Immature natural killer cell (primary cell): ENCODE data around the gene RAP1GDS1. TPM values are rescaled to one million over a fixed set of nuclear protein-coding genes. Genes with fewer than 3 reads are reported as not detected.
"Not testable (repeated sequence)": the region's sequence is repeated elsewhere in the genome, so short reads cannot be mapped to it uniquely, and the experiment has no call there.

Experiments used
- DNase-seq, 3 donors: peaks; one replicate each; pipeline ENCODE4 v3.0.0; 2022; ENCODE audit warnings: mixed read lengths in 1 of 3
- H3K27ac Mint-ChIP-seq, 6 donors: one replicate each; pipeline ENCODE4 v1.8.0; 2020; ENCODE audit warnings: mixed read lengths in 6 of 6, mild to moderate bottlenecking in 5 of 6, inconsistent platforms in 4 of 6, moderate library complexity in 3 of 6
- H3K27me3 Mint-ChIP-seq, 3 donors: one replicate each; pipeline ENCODE4 v1.8.0; 2020 to 2021; ENCODE audit warnings: low read depth in 3 of 3, mild to moderate bottlenecking in 3 of 3, mixed read lengths in 3 of 3, moderate library complexity in 3 of 3, inconsistent platforms in 1 of 3
- H3K36me3 Mint-ChIP-seq, 3 donors: one replicate each; pipeline ENCODE4 v1.8.0; 2020; ENCODE audit warnings: mixed read lengths in 3 of 3, inconsistent platforms in 2 of 3, mild to moderate bottlenecking in 2 of 3
- H3K4me1 Mint-ChIP-seq, 2 donors: one replicate each; pipeline ENCODE4 v1.8.0; 2020; ENCODE audit warnings: inconsistent platforms in 2 of 2, mild to moderate bottlenecking in 2 of 2, mixed read lengths in 2 of 2, moderate library complexity in 1 of 2
- H3K4me3 Mint-ChIP-seq, 5 donors: one replicate each; pipeline ENCODE4 v1.8.0; 2020; ENCODE audit warnings: mild to moderate bottlenecking in 5 of 5, mixed read lengths in 5 of 5, inconsistent platforms in 3 of 5, moderate library complexity in 3 of 5
- H3K9me3 Mint-ChIP-seq, 6 donors: one replicate each; pipeline ENCODE4 v1.8.0; 2020; ENCODE audit warnings: mild to moderate bottlenecking in 6 of 6, mixed read lengths in 6 of 6, inconsistent platforms in 4 of 6, moderate library complexity in 3 of 6
- polyA plus RNA-seq, 3 donors: library from polyadenylated mRNA; unstranded; fragments of 300-500 nt; fragmentation: Illumina TruSeq; gene quantifications; one replicate each; pipeline ENCODE4 v1.2.3, GENCODE V29; 2021

Gene RAP1GDS1
- polyA plus RNA-seq, 3 donors from 2014 or later = 50.4 to 85.0 (median 54.8) TPM

- Mint-ChIP-seq H3K4me1 (peaks cover 36 to 45% of the 10 kb centered on the region in 2 donors), H3K4me3 (peak overlapping the region in 1 of 5 donors; percentile 8), H3K27ac (peak overlapping the region; percentile 15 to 71 (median 48)), H3K36me3 (peaks cover 25 to 26% (median 25%) of the 10 kb centered on the region in 3 donors), H3K9me3 (peaks cover 0 to 5% (median 3%) of the 10 kb centered on the region in 6 donors), H3K27me3 (no peaks in the 10 kb centered on the region)
- DNase-seq = no peak
Observed at GRCh38 chr4:98298022-98298421, 36.8 kb downstream of the RAP1GDS1 start.

- peaks cover 0 to 7% (median 4%) of the 10 kb centered on the region in 6 donors for H3K9me3 Mint-ChIP-seq
- H3K4me1 Mint-ChIP-seq = peaks cover 40 to 50% of the 10 kb centered on the region in 2 donors
- no peak overlapping the region for H3K4me3 Mint-ChIP-seq
- peaks cover 20 to 23% (median 22%) of the 10 kb centered on the region in 3 donors for H3K36me3 Mint-ChIP-seq
- peaks cover 0 to 2% (median 0%) of the 10 kb centered on the region in 3 donors for H3K27me3 Mint-ChIP-seq
- no peak overlapping the region for H3K27ac Mint-ChIP-seq
- DNase-seq = no peak
Observed at GRCh38 chr4:98300706-98301105, 39.5 kb downstream of the RAP1GDS1 start.

GRCh38 chr4:98305576-98305975 is 44.4 kb downstream of the RAP1GDS1 start:
- Mint-ChIP-seq H3K9me3 (peaks cover 0 to 7% (median 4%) of the 10 kb centered on the region in 6 donors), H3K27ac (no peak overlapping the region), H3K4me3 (no peak overlapping the region), H3K27me3 (peaks cover 0 to 2% (median 0%) of the 10 kb centered on the region in 3 donors), H3K4me1 (peaks cover 24 to 37% of the 10 kb centered on the region in 2 donors), H3K36me3 (peaks cover 5 to 13% (median 13%) of the 10 kb centered on the region in 3 donors)
- no peak for DNase-seq

- no peaks in the 10 kb centered on the region for H3K27me3 Mint-ChIP-seq
- H3K4me3 Mint-ChIP-seq = no peak overlapping the region
- no peaks in the 10 kb centered on the region for H3K36me3 Mint-ChIP-seq
- DNase-seq = no peak
- no peaks in the 10 kb centered on the region for H3K9me3 Mint-ChIP-seq
- H3K27ac Mint-ChIP-seq = no peak overlapping the region
- H3K4me1 Mint-ChIP-seq = peaks cover 12 to 41% of the 10 kb centered on the region in 2 donors
Observed at GRCh38 chr4:98310867-98311266, 49.7 kb downstream of the RAP1GDS1 start.

GRCh38 chr4:98311656-98312055 is 50.5 kb downstream of the RAP1GDS1 start:
- no peak for DNase-seq
- H3K4me1 Mint-ChIP-seq = peaks cover 11 to 33% of the 10 kb centered on the region in 2 donors
- H3K36me3 Mint-ChIP-seq = no peaks in the 10 kb centered on the region
- no peak overlapping the region for H3K4me3 Mint-ChIP-seq
- no peaks in the 10 kb centered on the region for H3K27me3 Mint-ChIP-seq
- peak overlapping the region in 1 of 6 donors; percentile 86 for H3K27ac Mint-ChIP-seq
- no peaks in the 10 kb centered on the region for H3K9me3 Mint-ChIP-seq

GRCh38 chr4:98314791-98315565 is 53.8 kb downstream of the RAP1GDS1 start:
- Mint-ChIP-seq H3K27ac (no peak overlapping the region), H3K9me3 (peaks cover 0 to 3% (median under 1%) of the 10 kb centered on the region in 6 donors), H3K27me3 (no peaks in the 10 kb centered on the region), H3K4me3 (no peak overlapping the region), H3K36me3 (peaks cover 10 to 13% (median 11%) of the 10 kb centered on the region in 3 donors), H3K4me1 (peaks cover 17 to 40% of the 10 kb centered on the region in 2 donors)
- no peak for DNase-seq

- Mint-ChIP-seq H3K4me1 (peaks cover 7 to 31% of the 10 kb centered on the region in 2 donors), H3K27ac (peak overlapping the region in 1 of 6 donors; percentile 35), H3K9me3 (peaks cover 0 to 6% (median 2%) of the 10 kb centered on the region in 6 donors), H3K4me3 (no peak overlapping the region), H3K36me3 (peaks cover 14 to 17% (median 14%) of the 10 kb centered on the region in 3 donors), H3K27me3 (no peaks in the 10 kb centered on the region)
- no peak for DNase-seq
Observed at GRCh38 chr4:98318521-98318920, 57.3 kb downstream of the RAP1GDS1 start.

- Mint-ChIP-seq H3K27me3 (no peaks in the 10 kb centered on the region), H3K9me3 (peaks cover 0 to 6% (median 2%) of the 10 kb centered on the region in 6 donors), H3K36me3 (peaks cover 14 to 17% (median 14%) of the 10 kb centered on the region in 3 donors), H3K4me3 (no peak overlapping the region), H3K27ac (peak overlapping the region in 1 of 6 donors; percentile 35), H3K4me1 (peaks cover 7 to 26% of the 10 kb centered on the region in 2 donors)
- no peak for DNase-seq
Observed at GRCh38 chr4:98319021-98319420, 57.8 kb downstream of the RAP1GDS1 start.

GRCh38 chr4:98326168-98326567 is 65.0 kb downstream of the RAP1GDS1 start:
- Mint-ChIP-seq H3K27me3 (no peaks in the 10 kb centered on the region), H3K4me3 (no peak overlapping the region), H3K36me3 (peaks cover 5 to 10% (median 9%) of the 10 kb centered on the region in 3 donors), H3K9me3 (peaks cover 0 to 5% (median under 1%) of the 10 kb centered on the region in 6 donors), H3K4me1 (peaks cover 4 to 21% of the 10 kb centered on the region in 2 donors), H3K27ac (peak overlapping the region in 4 of 6 donors; percentile 4 to 80 (median 40))
- no peak for DNase-seq

- no peak for DNase-seq
- Mint-ChIP-seq H3K4me3 (no peak overlapping the region), H3K27ac (peak overlapping the region in 5 of 6 donors; percentile 28 to 80 (median 60)), H3K4me1 (peaks cover 4 to 26% of the 10 kb centered on the region in 2 donors), H3K9me3 (peaks cover 5 to 10% (median 9%) of the 10 kb centered on the region in 6 donors), H3K36me3 (peaks cover 12 to 17% (median 15%) of the 10 kb centered on the region in 3 donors), H3K27me3 (no peaks in the 10 kb centered on the region)
Observed at GRCh38 chr4:98327694-98328093, 66.5 kb downstream of the RAP1GDS1 start.

- not testable (repeated sequence) for DNase-seq, H3K27me3 Mint-ChIP-seq, H3K27ac Mint-ChIP-seq, H3K4me3 Mint-ChIP-seq
- Mint-ChIP-seq H3K4me1 (peaks cover 4 to 35% of the 10 kb centered on the region in 2 donors), H3K36me3 (peaks cover 15 to 24% (median 23%) of the 10 kb centered on the region in 3 donors), H3K9me3 (peaks cover 5 to 26% (median 14%) of the 10 kb centered on the region in 6 donors)
Observed at GRCh38 chr4:98329879-98330640, 68.9 kb downstream of the RAP1GDS1 start.

GRCh38 chr4:98332017-98332416 is 70.8 kb downstream of the RAP1GDS1 start:
- Mint-ChIP-seq H3K27me3 (no peaks in the 10 kb centered on the region), H3K4me1 (peaks cover 20 to 41% of the 10 kb centered on the region in 2 donors), H3K36me3 (peaks cover 15 to 24% (median 23%) of the 10 kb centered on the region in 3 donors), H3K27ac (no peak overlapping the region), H3K9me3 (peaks cover 5 to 26% (median 14%) of the 10 kb centered on the region in 6 donors), H3K4me3 (no peak overlapping the region)
- DNase-seq = no peak

GRCh38 chr4:98334461-98334860 is 73.3 kb downstream of the RAP1GDS1 start:
- no peak for DNase-seq
- Mint-ChIP-seq H3K27me3 (no peaks in the 10 kb centered on the region), H3K4me1 (peaks cover 29 to 43% of the 10 kb centered on the region in 2 donors), H3K4me3 (no peak overlapping the region), H3K36me3 (peaks cover 5 to 18% (median 18%) of the 10 kb centered on the region in 3 donors), H3K9me3 (peaks cover 3 to 26% (median 14%) of the 10 kb centered on the region in 6 donors), H3K27ac (no peak overlapping the region)
